Endothelial cell of umbilical vein (primary cell): ENCODE results near the gene SORL1. TPM values are rescaled to one million over a fixed set of nuclear protein-coding genes. Genes with fewer than 3 reads are reported as not detected.

ENCODE experiments used
- BruUV-seq: library from RNA; stranded (reverse); fragments of 400-500 nt; replicated peaks from 2 replicates; lab custom pipeline; 2021; lab: Mats Ljungman, UMichigan
- CTCF ChIA-PET: fragments of 300-600, 350-600 bp; sonication (Branson Sonifier 250); formaldehyde crosslinking; loops from one replicate; lab custom pipeline; 2021; ENCODE audit warnings: antibody characterized with exemption, inconsistent platforms; lab: Charles Lee
- POLR2A ChIA-PET: fragments of 300-600, 350-600 bp; sonication (Branson Sonifier 250); formaldehyde crosslinking; loops from one replicate; lab custom pipeline; 2021; ENCODE audit warnings: antibody characterized with exemption, inconsistent platforms; lab: Charles Lee
- DNase-seq: peaks from one replicate; pipeline ENCODE4 v3.0.0-alpha.2; 2011; ENCODE audit warnings: low read depth, low spot score
- FAIRE-seq: peaks from 2 replicates; lab custom pipeline; 2011; peaks lifted over from hg19 to GRCh38; lab: Jason Lieb, UNC
- H2AFZ ChIP-seq: 2 replicates; pipeline ENCODE4 v1.6.0; 2012; ENCODE audit warnings: low read depth, low read length, control low read depth, inconsistent platforms
- H3K27ac ChIP-seq: 2 replicates; pipeline ENCODE4 v1.5.1; 2011; ENCODE audit warnings: low read depth, mild to moderate bottlenecking, control low read depth, low read length, moderate library complexity; ENCODE audit not compliant: insufficient read depth
- H3K27me3 ChIP-seq, 2 experiments: 2 replicates each; pipeline versions ENCODE4 v1.6.0 to v1.6.1; 2011; ENCODE audit warnings: low read length in 2 of 2, mixed read lengths in 1 of 2; ENCODE audit not compliant: control insufficient read depth in 2 of 2, insufficient read depth in 2 of 2
- H3K36me3 ChIP-seq, 2 experiments: 2 replicates in 1 of 2; 3 replicates in 1 of 2; pipeline ENCODE4 v1.5.1; 2011; ENCODE audit warnings: low read length in 2 of 2, mild to moderate bottlenecking in 1 of 2, moderate library complexity in 1 of 2; ENCODE audit not compliant: control insufficient read depth in 2 of 2, insufficient read depth in 2 of 2; ENCODE audit errors: extremely low read depth in 1 of 2
- H3K4me1 ChIP-seq: 3 replicates; pipeline ENCODE4 v1.5.1; 2011; ENCODE audit warnings: mild to moderate bottlenecking, low read length; ENCODE audit not compliant: control insufficient read depth, insufficient read depth; ENCODE audit errors: extremely low read depth
- H3K4me2 ChIP-seq: 2 replicates; pipeline ENCODE4 v1.6.1; 2011; ENCODE audit warnings: low read length, control low read depth, mixed read lengths; ENCODE audit not compliant: insufficient read depth
- H3K4me3 ChIP-seq, 3 experiments: fragments of 200-600 bp in 1 of 3; sonication (generic), shearing (Covaris generic) in 1 of 3; replicated peaks in 1 of 3; 2 replicates each; pipeline ENCODE4 v1.5.1; 2011 to 2016; ENCODE audit warnings: control low read depth in 3 of 3, low read length in 3 of 3, mild to moderate bottlenecking in 2 of 3, inconsistent platforms in 1 of 3, low read depth in 1 of 3, moderate library complexity in 1 of 3; ENCODE audit not compliant: insufficient read depth in 1 of 3
- H3K79me2 ChIP-seq: 2 replicates; pipeline ENCODE4 v1.6.0; 2012; ENCODE audit warnings: low read length, inconsistent platforms; ENCODE audit not compliant: control insufficient read depth, insufficient read depth
- H3K9ac ChIP-seq: replicated peaks from 2 replicates; pipeline ENCODE3; 2011; ENCODE audit warnings: low read length, control low read depth; ENCODE audit not compliant: insufficient read depth; ENCODE audit errors: extremely low read depth
- H3K9me1 ChIP-seq: replicated peaks from 3 replicates; pipeline ENCODE4 v1.6.0; 2011; ENCODE audit warnings: mild to moderate bottlenecking, low read length; ENCODE audit not compliant: control insufficient read depth, insufficient read depth; ENCODE audit errors: extremely low read depth
- H3K9me3 ChIP-seq: replicated peaks from 2 replicates; pipeline ENCODE4 v1.5.1; 2012; ENCODE audit warnings: low read length, inconsistent platforms; ENCODE audit not compliant: control insufficient read depth, insufficient read depth
- H4K20me1 ChIP-seq: replicated peaks from 2 replicates; pipeline ENCODE3; 2011; ENCODE audit warnings: mild to moderate bottlenecking, low read length; ENCODE audit not compliant: control insufficient read depth, insufficient read depth; ENCODE audit errors: extremely low read depth
- CTCF ChIP-seq, 2 donors: IDR thresholded peaks; 1 replicate in 1 of 2; 2 replicates in 1 of 2; pipeline ENCODE4 v1.5.1; 2011; ENCODE audit warnings: low read length in 2 of 2, mild to moderate bottlenecking in 2 of 2, moderate library complexity in 2 of 2, control low read depth in 1 of 2, inconsistent platforms in 1 of 2, low read depth in 1 of 2; ENCODE audit not compliant: insufficient read depth in 1 of 2; ENCODE audit errors: extremely low read depth in 1 of 2
- EZH2 ChIP-seq: IDR thresholded peaks from 2 replicates; pipeline ENCODE4 v1.6.1; 2012; ENCODE audit warnings: borderline replicate concordance, low read depth, mild to moderate bottlenecking, moderate library complexity, low read length, inconsistent platforms; ENCODE audit not compliant: severe bottlenecking
- FOS ChIP-seq: IDR thresholded peaks from 2 replicates; pipeline ENCODE4 v1.6.1; 2011; ENCODE audit warnings: mild to moderate bottlenecking, low read length, moderate library complexity, borderline replicate concordance; ENCODE audit not compliant: insufficient read depth
- GATA2 ChIP-seq: IDR thresholded peaks from 2 replicates; pipeline ENCODE4 v1.7.0; 2011; ENCODE audit warnings: low read depth, mild to moderate bottlenecking, moderate library complexity, mixed read lengths, low read length; ENCODE audit not compliant: insufficient read length, insufficient read depth
- JUN ChIP-seq: IDR thresholded peaks from 2 replicates; pipeline ENCODE4 v1.6.1; 2011; ENCODE audit warnings: borderline replicate concordance, low read depth; ENCODE audit not compliant: insufficient read length, insufficient read depth
- MAX ChIP-seq: IDR thresholded peaks from 2 replicates; pipeline ENCODE4 v1.6.1; 2011; ENCODE audit not compliant: insufficient read depth, insufficient read length
- MYC ChIP-seq: IDR thresholded peaks from one replicate; pipeline ENCODE4 v1.6.1; 2011; ENCODE audit warnings: mild to moderate bottlenecking, low read depth, low read length
- POLR2A ChIP-seq: IDR thresholded peaks from 2 replicates; pipeline ENCODE4 v1.6.1; 2012; ENCODE audit warnings: low read depth, mild to moderate bottlenecking, control low read depth, low read length
- POLR2AphosphoS5 ChIP-seq: IDR thresholded peaks from 2 replicates; pipeline ENCODE4 v1.6.1; 2012; ENCODE audit warnings: low read depth, mild to moderate bottlenecking, control low read depth, low read length, moderate library complexity; ENCODE audit not compliant: insufficient read depth
- dilution Hi-C: fragments of 300-500 bp; cut with MboI; formaldehyde crosslinking; loops from one replicate; pipeline ENCODE4 v1.15.0; 2019; ENCODE audit warnings: low sequenced_read_pairs; ENCODE audit not compliant: extremely low pct_ligation_motif_present
- intact Hi-C: fragments of 100-400 bp; cut with micrococcal nuclease; formaldehyde crosslinking; loops from one replicate; pipeline ENCODE4 v1.10.0; 2022
- polyA plus RNA-seq, 4 experiments: library from polyadenylated mRNA; depleted of rRNA in 3 of 4; stranded (reverse) in 3 of 4; unstranded in 1 of 4; fragments of >200 nt; gene quantifications; 2 replicates each; pipeline versions ENCODE4 v1.2.1 to v1.2.3, GENCODE V29; 2011 to 2012; ENCODE audit warnings: missing spikeins in 1 of 4
- total RNA-seq: library from RNA; stranded (reverse); gene quantifications from 2 replicates; pipeline ENCODE4 v1.2.3, GENCODE V29; 2021

SORL1 gene
- total and polyA plus RNA-seq, 2 donors (not counting 3 experiments of a cell fraction or from before 2014, with no cell fraction given) = 0.17 to 0.31 TPM

- no peak overlapping the region for H2AFZ ChIP-seq
- no peaks in the 10 kb centered on the region for H3K9me1 ChIP-seq
- no TSS peak for BruUV-seq
- dilution Hi-C loops = no loop called here
- peaks cover 0 to 3% of the 10 kb centered on the region in 2 experiments for H3K27me3 ChIP-seq
- no peaks in the 10 kb centered on the region for H3K9me3 ChIP-seq
- H3K4me3 ChIP-seq = no peak overlapping the region
- H3K4me1 ChIP-seq = no peaks in the 10 kb centered on the region
- DNase-seq (no peak), FAIRE-seq (no peak)
- no peak overlapping the region for H3K9ac ChIP-seq
- H3K36me3 ChIP-seq = no peaks in the 10 kb centered on the region
- H3K79me2 ChIP-seq = no peaks in the 10 kb centered on the region
- no peak overlapping the region for H3K27ac ChIP-seq
- ChIA-PET POLR2A (no interaction called here), CTCF (interaction anchor here (1.1 kb wide), 1 partner anchor 156 kb away, joined by 3 read pairs; no protein-coding TSS in a partner anchor)
- TF ChIP-seq FOS (no peak), EZH2 (no peak), GATA2 (no peak), JUN (no peak), CTCF (IDR thresholded peaks at IDR 0.05; ENCODE audit: extremely low read depth in 1 of 2, insufficient read depth in 1 of 2, low read depth in 1 of 2, low read length in 2 of 2) (no peak), MYC (no peak), MAX (no peak), POLR2A (no peak), POLR2AphosphoS5 (no peak)
- no peaks in the 10 kb centered on the region for H4K20me1 ChIP-seq
- intact Hi-C loops = no loop called here
- no peak overlapping the region for H3K4me2 ChIP-seq
These were observed 17.0 kb upstream of the SORL1 start for GRCh38 chr11:121435132-121435531.
